GM23338 (cell line): ENCODE measurements around the gene MRPS14. TPM values are rescaled to one million over a fixed set of nuclear protein-coding genes. Genes with fewer than 3 reads are reported as not detected.

Experiments
- ATAC-seq: fragments of 200-7000 bp; cut with Tn5 transposase; 3 replicates; pipeline ENCODE4 v1.9.1; 2020
- DNase-seq: peaks from one replicate; pipeline ENCODE4 v3.0.0-alpha.2; 2015; ENCODE audit warnings: low spot score
- H2AFZ ChIP-seq: fragments of 200-600 bp; sonication (generic); 2 replicates; pipeline ENCODE4 v1.8.0; 2016; ENCODE audit warnings: antibody characterized with exemption, mild to moderate bottlenecking, moderate library complexity
- H3F3A ChIP-seq: fragments of 200-600 bp; sonication (generic); replicated peaks from 2 replicates; pipeline ENCODE4 v1.8.0; 2017; ENCODE audit warnings: antibody characterized with exemption, mixed run types, low read depth
- H3K27ac ChIP-seq: fragments of 200-600 bp; sonication (generic); 2 replicates; pipeline ENCODE4 v1.6.1; 2016; ENCODE audit warnings: low read depth
- H3K27me3 ChIP-seq: fragments of 200-600 bp; sonication (generic); 2 replicates; pipeline ENCODE4 v1.8.0; 2016; ENCODE audit warnings: mild to moderate bottlenecking, mixed run types, moderate library complexity; ENCODE audit not compliant: insufficient read depth
- H3K36me3 ChIP-seq: fragments of 200-600 bp; sonication (generic); 2 replicates; pipeline ENCODE4 v1.8.0; 2016; ENCODE audit warnings: mild to moderate bottlenecking; ENCODE audit not compliant: insufficient read depth
- H3K4me1 ChIP-seq: fragments of 200-600 bp; sonication (generic); 2 replicates; pipeline ENCODE4 v1.8.0; 2016; ENCODE audit warnings: mild to moderate bottlenecking, moderate library complexity; ENCODE audit not compliant: insufficient read depth
- H3K4me2 ChIP-seq: fragments of 200-600 bp; sonication (generic); 2 replicates; pipeline ENCODE4 v1.7.1; 2017; ENCODE audit warnings: mixed run types
- H3K4me3 ChIP-seq: fragments of 200-600 bp; sonication (generic); 2 replicates; pipeline ENCODE4 v1.6.1; 2016; ENCODE audit warnings: mixed run types
- H3K79me2 ChIP-seq: fragments of 200-600 bp; sonication (generic); replicated peaks from 2 replicates; pipeline ENCODE4 v1.8.0; 2017; ENCODE audit warnings: mild to moderate bottlenecking; ENCODE audit not compliant: insufficient read depth
- H3K9me2 ChIP-seq: fragments of 200-600 bp; sonication (generic); 2 replicates; pipeline ENCODE4 v1.8.0; 2017; ENCODE audit not compliant: insufficient read depth
- H4K20me1 ChIP-seq: fragments of 200-600 bp; sonication (generic); replicated peaks from 2 replicates; pipeline ENCODE4 v1.8.0; 2017; ENCODE audit warnings: mild to moderate bottlenecking; ENCODE audit not compliant: insufficient read depth
- H3K27ac Mint-ChIP-seq: 2 replicates; pipeline ENCODE4 v1.8.0; 2020; ENCODE audit warnings: inconsistent platforms, mild to moderate bottlenecking, moderate library complexity, mixed read lengths
- H3K27me3 Mint-ChIP-seq: 3 replicates; pipeline ENCODE4 v1.8.0; 2022; ENCODE audit warnings: low read depth, mild to moderate bottlenecking, moderate library complexity, mixed read lengths, inconsistent platforms; ENCODE audit not compliant: insufficient read depth, poor library complexity
- H3K36me3 Mint-ChIP-seq: 3 replicates; pipeline ENCODE4 v1.8.0; 2021; ENCODE audit warnings: low read depth, mild to moderate bottlenecking, inconsistent platforms, moderate library complexity, mixed read lengths
- H3K4me1 Mint-ChIP-seq: 3 replicates; pipeline ENCODE4 v1.8.0; 2020; ENCODE audit warnings: mild to moderate bottlenecking, inconsistent platforms, mixed read lengths
- H3K4me3 Mint-ChIP-seq: 3 replicates; pipeline ENCODE4 v1.8.0; 2021; ENCODE audit warnings: moderate library complexity, mild to moderate bottlenecking, inconsistent platforms, mixed read lengths
- H3K9me3 Mint-ChIP-seq: 3 replicates; pipeline ENCODE4 v1.8.0; 2020; ENCODE audit warnings: moderate library complexity, mild to moderate bottlenecking, inconsistent platforms, mixed read lengths
- CREB1 ChIP-seq: fragments of 250-450 bp; sonication (Bioruptor Pico); IDR thresholded peaks from 2 replicates; pipeline ENCODE4 v1.5.0; 2020; ENCODE audit warnings: low read depth, mild to moderate bottlenecking, moderate library complexity
- CTCF ChIP-seq, 2 experiments: fragments of 200-600 bp in 1 of 2; sonication (generic) in 1 of 2; conservative IDR thresholded peaks; 2 replicates each; pipeline versions ENCODE4 v1.5.1 to v1.6.1; 2016 to 2017; ENCODE audit warnings: antibody characterized with exemption in 2 of 2, low read depth in 2 of 2, mild to moderate bottlenecking in 2 of 2, moderate library complexity in 1 of 2
- EZH2 ChIP-seq: fragments of 200-600 bp; sonication (generic); IDR thresholded peaks from one replicate; pipeline ENCODE4 v1.8.0; 2017; ENCODE audit warnings: antibody characterized with exemption, mild to moderate bottlenecking, low read depth; ENCODE audit not compliant: unreplicated experiment
- EZH2phosphoT487 ChIP-seq: fragments of 200-600 bp; sonication (generic); IDR thresholded peaks from one replicate; pipeline ENCODE4 v1.8.1; 2018; ENCODE audit warnings: antibody characterized with exemption; ENCODE audit not compliant: unreplicated experiment
- JUNB ChIP-seq: IDR thresholded peaks from one replicate; pipeline ENCODE4 v1.6.1; 2016; ENCODE audit warnings: antibody characterized with exemption; ENCODE audit not compliant: unreplicated experiment
- NANOG ChIP-seq: IDR thresholded peaks from 2 replicates; pipeline ENCODE4 v1.6.1; 2016; ENCODE audit warnings: antibody characterized with exemption, borderline replicate concordance
- POLR2AphosphoS5 ChIP-seq: IDR thresholded peaks from 2 replicates; pipeline ENCODE4 v1.6.1; 2016; ENCODE audit warnings: antibody characterized with exemption, low read depth
- STAT1 ChIP-seq: IDR thresholded peaks from one replicate; pipeline ENCODE4 v1.6.1; 2016; ENCODE audit warnings: antibody characterized with exemption; ENCODE audit not compliant: unreplicated experiment
- ZNF114 ChIP-seq: fragments of 250-450 bp; sonication (Bioruptor Pico); IDR thresholded peaks from 2 replicates; pipeline ENCODE4 v1.5.0; 2020; ENCODE audit warnings: mild to moderate bottlenecking, moderate library complexity
- ZNF331 ChIP-seq: fragments of 250-450 bp; sonication (Bioruptor Pico); IDR thresholded peaks from 2 replicates; pipeline ENCODE4 v1.5.0; 2020; ENCODE audit warnings: low read depth, mild to moderate bottlenecking, moderate library complexity
- polyA plus RNA-seq: library from polyadenylated mRNA; unstranded; fragments of >200 nt; fragmentation: Nextera tagmentation; extraction: Ambion mirVana; gene quantifications from 2 replicates; pipeline ENCODE4 v1.2.1, GENCODE V29; 2016
- total RNA-seq: library from RNA; depleted of rRNA; stranded (reverse); fragments of >200 nt; shearing (Covaris generic); gene quantifications from 2 replicates; pipeline ENCODE4 v1.2.3, GENCODE V29; 2014
- TF ChIP-seq, protein P1 (sequence below): IDR thresholded peaks from one replicate; pipeline ENCODE4 v1.6.1; 2018; ENCODE audit warnings: antibody characterized with exemption; ENCODE audit not compliant: unreplicated experiment
- TF ChIP-seq, protein P2 (sequence below): IDR thresholded peaks from 2 replicates; pipeline ENCODE4 v1.6.1; 2016; ENCODE audit warnings: antibody characterized with exemption
- TF ChIP-seq, protein P3 (sequence below): fragments of 250-450 bp; sonication (Bioruptor Pico); IDR thresholded peaks from 2 replicates; pipeline ENCODE4 v1.5.0; 2020; ENCODE audit warnings: mild to moderate bottlenecking, moderate library complexity

The MRPS14 gene
- total and polyA plus RNA-seq, 2 experiments from 2014 or later = 18.5 to 75.7 TPM

GRCh38 chr1:174999216-174999935 is 23.8 kb downstream of the MRPS14 start:
- Histone ChIP-seq H3K4me1 (peaks cover 11% of the 10 kb centered on the region), H3K4me2 (peak overlapping the region; percentile 87), H3K36me3 (no peaks in the 10 kb centered on the region; the same call in 1 of the 2 replicates), H3K27ac (peak overlapping the region; percentile 95), H4K20me1 (peaks cover 29% of the 10 kb centered on the region), H2AFZ (peak overlapping the region; percentile 6; the same call in 1 of the 2 replicates), H3K27me3 (no peaks in the 10 kb centered on the region), H3K4me3 (peak overlapping the region; percentile 88), H3K9me2 (no peaks in the 10 kb centered on the region), H3F3A (no peaks in the 10 kb centered on the region), H3K79me2 (peaks cover 43% of the 10 kb centered on the region)
- Mint-ChIP-seq H3K27ac (no peak overlapping the region), H3K4me1 (peaks cover 29% of the 10 kb centered on the region; the same call in 2 of the 3 replicates), H3K36me3 (peaks cover 11% of the 10 kb centered on the region), H3K4me3 (no peak overlapping the region), H3K9me3 (no peaks in the 10 kb centered on the region), H3K27me3 (peaks cover 3% of the 10 kb centered on the region)
- peak; percentile 79 for ATAC-seq
- TF ChIP-seq, protein P1, sequence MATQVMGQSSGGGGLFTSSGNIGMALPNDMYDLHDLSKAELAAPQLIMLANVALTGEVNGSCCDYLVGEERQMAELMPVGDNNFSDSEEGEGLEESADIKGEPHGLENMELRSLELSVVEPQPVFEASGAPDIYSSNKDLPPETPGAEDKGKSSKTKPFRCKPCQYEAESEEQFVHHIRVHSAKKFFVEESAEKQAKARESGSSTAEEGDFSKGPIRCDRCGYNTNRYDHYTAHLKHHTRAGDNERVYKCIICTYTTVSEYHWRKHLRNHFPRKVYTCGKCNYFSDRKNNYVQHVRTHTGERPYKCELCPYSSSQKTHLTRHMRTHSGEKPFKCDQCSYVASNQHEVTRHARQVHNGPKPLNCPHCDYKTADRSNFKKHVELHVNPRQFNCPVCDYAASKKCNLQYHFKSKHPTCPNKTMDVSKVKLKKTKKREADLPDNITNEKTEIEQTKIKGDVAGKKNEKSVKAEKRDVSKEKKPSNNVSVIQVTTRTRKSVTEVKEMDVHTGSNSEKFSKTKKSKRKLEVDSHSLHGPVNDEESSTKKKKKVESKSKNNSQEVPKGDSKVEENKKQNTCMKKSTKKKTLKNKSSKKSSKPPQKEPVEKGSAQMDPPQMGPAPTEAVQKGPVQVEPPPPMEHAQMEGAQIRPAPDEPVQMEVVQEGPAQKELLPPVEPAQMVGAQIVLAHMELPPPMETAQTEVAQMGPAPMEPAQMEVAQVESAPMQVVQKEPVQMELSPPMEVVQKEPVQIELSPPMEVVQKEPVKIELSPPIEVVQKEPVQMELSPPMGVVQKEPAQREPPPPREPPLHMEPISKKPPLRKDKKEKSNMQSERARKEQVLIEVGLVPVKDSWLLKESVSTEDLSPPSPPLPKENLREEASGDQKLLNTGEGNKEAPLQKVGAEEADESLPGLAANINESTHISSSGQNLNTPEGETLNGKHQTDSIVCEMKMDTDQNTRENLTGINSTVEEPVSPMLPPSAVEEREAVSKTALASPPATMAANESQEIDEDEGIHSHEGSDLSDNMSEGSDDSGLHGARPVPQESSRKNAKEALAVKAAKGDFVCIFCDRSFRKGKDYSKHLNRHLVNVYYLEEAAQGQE = no peak
- TF ChIP-seq ZNF331 (CRISPR knock-in tag) = no peak
- TF ChIP-seq CTCF (conservative IDR thresholded peaks at IDR 0.05; ENCODE audit: low read depth in 2 of 2) = no peak
- TF ChIP-seq NANOG = no peak
- no peak for TF ChIP-seq EZH2
- no peak for TF ChIP-seq STAT1
- no peak for TF ChIP-seq JUNB
- no peak for TF ChIP-seq ZNF114 (CRISPR knock-in tag)
- TF ChIP-seq, protein P2, sequence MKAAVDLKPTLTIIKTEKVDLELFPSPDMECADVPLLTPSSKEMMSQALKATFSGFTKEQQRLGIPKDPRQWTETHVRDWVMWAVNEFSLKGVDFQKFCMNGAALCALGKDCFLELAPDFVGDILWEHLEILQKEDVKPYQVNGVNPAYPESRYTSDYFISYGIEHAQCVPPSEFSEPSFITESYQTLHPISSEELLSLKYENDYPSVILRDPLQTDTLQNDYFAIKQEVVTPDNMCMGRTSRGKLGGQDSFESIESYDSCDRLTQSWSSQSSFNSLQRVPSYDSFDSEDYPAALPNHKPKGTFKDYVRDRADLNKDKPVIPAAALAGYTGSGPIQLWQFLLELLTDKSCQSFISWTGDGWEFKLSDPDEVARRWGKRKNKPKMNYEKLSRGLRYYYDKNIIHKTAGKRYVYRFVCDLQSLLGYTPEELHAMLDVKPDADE = peak; percentile 83
- peak; percentile 97 for TF ChIP-seq CREB1
- TF ChIP-seq POLR2AphosphoS5 = peak; percentile 97
- TF ChIP-seq, protein P3, sequence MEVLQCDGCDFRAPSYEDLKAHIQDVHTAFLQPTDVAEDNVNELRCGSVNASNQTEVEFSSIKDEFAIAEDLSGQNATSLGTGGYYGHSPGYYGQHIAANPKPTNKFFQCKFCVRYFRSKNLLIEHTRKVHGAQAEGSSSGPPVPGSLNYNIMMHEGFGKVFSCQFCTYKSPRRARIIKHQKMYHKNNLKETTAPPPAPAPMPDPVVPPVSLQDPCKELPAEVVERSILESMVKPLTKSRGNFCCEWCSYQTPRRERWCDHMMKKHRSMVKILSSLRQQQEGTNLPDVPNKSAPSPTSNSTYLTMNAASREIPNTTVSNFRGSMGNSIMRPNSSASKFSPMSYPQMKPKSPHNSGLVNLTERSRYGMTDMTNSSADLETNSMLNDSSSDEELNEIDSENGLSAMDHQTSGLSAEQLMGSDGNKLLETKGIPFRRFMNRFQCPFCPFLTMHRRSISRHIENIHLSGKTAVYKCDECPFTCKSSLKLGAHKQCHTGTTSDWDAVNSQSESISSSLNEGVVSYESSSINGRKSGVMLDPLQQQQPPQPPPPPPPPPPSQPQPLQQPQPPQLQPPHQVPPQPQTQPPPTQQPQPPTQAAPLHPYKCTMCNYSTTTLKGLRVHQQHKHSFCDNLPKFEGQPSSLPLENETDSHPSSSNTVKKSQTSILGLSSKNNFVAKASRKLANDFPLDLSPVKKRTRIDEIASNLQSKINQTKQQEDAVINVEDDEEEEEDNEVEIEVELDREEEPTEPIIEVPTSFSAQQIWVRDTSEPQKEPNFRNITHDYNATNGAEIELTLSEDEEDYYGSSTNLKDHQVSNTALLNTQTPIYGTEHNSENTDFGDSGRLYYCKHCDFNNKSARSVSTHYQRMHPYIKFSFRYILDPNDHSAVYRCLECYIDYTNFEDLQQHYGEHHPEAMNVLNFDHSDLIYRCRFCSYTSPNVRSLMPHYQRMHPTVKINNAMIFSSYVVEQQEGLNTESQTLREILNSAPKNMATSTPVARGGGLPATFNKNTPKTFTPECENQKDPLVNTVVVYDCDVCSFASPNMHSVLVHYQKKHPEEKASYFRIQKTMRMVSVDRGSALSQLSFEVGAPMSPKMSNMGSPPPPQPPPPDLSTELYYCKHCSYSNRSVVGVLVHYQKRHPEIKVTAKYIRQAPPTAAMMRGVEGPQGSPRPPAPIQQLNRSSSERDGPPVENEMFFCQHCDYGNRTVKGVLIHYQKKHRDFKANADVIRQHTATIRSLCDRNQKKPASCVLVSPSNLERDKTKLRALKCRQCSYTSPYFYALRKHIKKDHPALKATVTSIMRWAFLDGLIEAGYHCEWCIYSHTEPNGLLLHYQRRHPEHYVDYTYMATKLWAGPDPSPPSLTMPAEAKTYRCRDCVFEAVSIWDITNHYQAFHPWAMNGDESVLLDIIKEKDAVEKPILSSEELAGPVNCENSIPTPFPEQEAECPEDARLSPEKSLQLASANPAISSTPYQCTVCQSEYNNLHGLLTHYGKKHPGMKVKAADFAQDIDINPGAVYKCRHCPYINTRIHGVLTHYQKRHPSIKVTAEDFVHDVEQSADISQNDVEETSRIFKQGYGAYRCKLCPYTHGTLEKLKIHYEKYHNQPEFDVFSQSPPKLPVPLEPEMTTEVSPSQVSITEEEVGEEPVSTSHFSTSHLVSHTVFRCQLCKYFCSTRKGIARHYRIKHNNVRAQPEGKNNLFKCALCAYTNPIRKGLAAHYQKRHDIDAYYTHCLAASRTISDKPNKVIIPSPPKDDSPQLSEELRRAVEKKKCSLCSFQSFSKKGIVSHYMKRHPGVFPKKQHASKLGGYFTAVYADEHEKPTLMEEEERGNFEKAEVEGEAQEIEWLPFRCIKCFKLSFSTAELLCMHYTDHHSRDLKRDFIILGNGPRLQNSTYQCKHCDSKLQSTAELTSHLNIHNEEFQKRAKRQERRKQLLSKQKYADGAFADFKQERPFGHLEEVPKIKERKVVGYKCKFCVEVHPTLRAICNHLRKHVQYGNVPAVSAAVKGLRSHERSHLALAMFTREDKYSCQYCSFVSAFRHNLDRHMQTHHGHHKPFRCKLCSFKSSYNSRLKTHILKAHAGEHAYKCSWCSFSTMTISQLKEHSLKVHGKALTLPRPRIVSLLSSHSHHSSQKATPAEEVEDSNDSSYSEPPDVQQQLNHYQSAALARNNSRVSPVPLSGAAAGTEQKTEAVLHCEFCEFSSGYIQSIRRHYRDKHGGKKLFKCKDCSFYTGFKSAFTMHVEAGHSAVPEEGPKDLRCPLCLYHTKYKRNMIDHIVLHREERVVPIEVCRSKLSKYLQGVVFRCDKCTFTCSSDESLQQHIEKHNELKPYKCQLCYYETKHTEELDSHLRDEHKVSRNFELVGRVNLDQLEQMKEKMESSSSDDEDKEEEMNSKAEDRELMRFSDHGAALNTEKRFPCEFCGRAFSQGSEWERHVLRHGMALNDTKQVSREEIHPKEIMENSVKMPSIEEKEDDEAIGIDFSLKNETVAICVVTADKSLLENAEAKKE = no peak
- TF ChIP-seq EZH2phosphoT487 = no peak
- peak; percentile 99 for DNase-seq
